Left hindlimb (tissue), 1 donor: ENCODE results near the gene PAPPA.

Source experiments
- DNase-seq: peaks from one replicate; pipeline ENCODE4 v3.0.0-alpha.2; 2018

Gene PAPPA

GRCh38 chr9:116187570-116188170 lies 34.1 kb downstream of the PAPPA start:
- no peak for DNase-seq

- DNase-seq: no peak
Observed at GRCh38 chr9:116189683-116190082, 36.1 kb downstream of the PAPPA start.

- no peak for DNase-seq
Observed at GRCh38 chr9:116190637-116191396, 37.2 kb downstream of the PAPPA start.

GRCh38 chr9:116191576-116192415 lies 38.2 kb downstream of the PAPPA start:
- no peak for DNase-seq

GRCh38 chr9:116193636-116194035 lies 40.0 kb downstream of the PAPPA start:
- no peak for DNase-seq

- DNase-seq: no peak
Observed at GRCh38 chr9:116196806-116197205, 43.2 kb downstream of the PAPPA start.

- DNase-seq: no peak
Observed at GRCh38 chr9:116198344-116198743, 44.8 kb downstream of the PAPPA start.

- DNase-seq: no peak
Observed at GRCh38 chr9:116202219-116202912, 48.8 kb downstream of the PAPPA start.

GRCh38 chr9:116204252-116204882 lies 50.8 kb downstream of the PAPPA start:
- DNase-seq: no peak

GRCh38 chr9:116207371-116208111 lies 54.0 kb downstream of the PAPPA start:
- DNase-seq: no peak

GRCh38 chr9:116208417-116209232 lies 55.0 kb downstream of the PAPPA start:
- DNase-seq: no peak

- no peak for DNase-seq
Observed at GRCh38 chr9:116209414-116210116, 56.0 kb downstream of the PAPPA start.

- DNase-seq: no peak
Observed at GRCh38 chr9:116212986-116213692, 59.5 kb downstream of the PAPPA start.

- no peak for DNase-seq
Observed at GRCh38 chr9:116213693-116214047, 60.1 kb downstream of the PAPPA start.

- DNase-seq: no peak
Observed at GRCh38 chr9:116218399-116218798, 64.8 kb downstream of the PAPPA start.

- no peak for DNase-seq
Observed at GRCh38 chr9:116219686-116220085, 66.1 kb downstream of the PAPPA start.

GRCh38 chr9:116223926-116224325 lies 70.3 kb downstream of the PAPPA start:
- DNase-seq: no peak

- no peak for DNase-seq
Observed at GRCh38 chr9:116230051-116230632, 76.6 kb downstream of the PAPPA start.

GRCh38 chr9:116232424-116233159 lies 79.0 kb downstream of the PAPPA start:
- no peak for DNase-seq
